Inflammatory macrophage treated with lipopolysaccharide for 1 hour (primary cell): ENCODE results near the gene MDC1.
A peak's percentile ranks its signal among the peaks of the same experiment; 100 is the strongest.
"Not testable (repeated sequence)": the region's sequence is repeated elsewhere in the genome, so short reads cannot be mapped to it uniquely, and the experiment has no call there.

Source experiments
- DNase-seq, 2 donors: peaks; one replicate each; pipeline ENCODE4 v3.0.0-alpha.2; 2020 to 2022

The MDC1 gene

GRCh38 chr6:30724906-30725667 lies 8.0 kb upstream of the MDC1 start:
- DNase-seq = peak in 1 of 2 donors; percentile 49

GRCh38 chr6:30723843-30724741 lies 7.0 kb upstream of the MDC1 start:
- not testable (repeated sequence) for DNase-seq

- not testable (repeated sequence) for DNase-seq
Observed at GRCh38 chr6:30723159-30723842, 6.2 kb upstream of the MDC1 start.

GRCh38 chr6:30722280-30723112 lies 5.4 kb upstream of the MDC1 start:
- peak; percentile 66 to 99 for DNase-seq

- DNase-seq = peak; percentile 82 to 90
Observed at GRCh38 chr6:30722025-30722279, 4.9 kb upstream of the MDC1 start.

GRCh38 chr6:30721198-30722024 lies 4.3 kb upstream of the MDC1 start:
- DNase-seq = peak; percentile 95 to 98

- peak; percentile 61 to 64 for DNase-seq
Observed at GRCh38 chr6:30720738-30721197, 3.7 kb upstream of the MDC1 start.

GRCh38 chr6:30719791-30720737 lies 3.0 kb upstream of the MDC1 start, which contains the start of gene TUBB:
Gene TUBB (plus strand): TSS chr6:30720352. CDS start chr6:30720507, 155 bp downstream.
- peak; percentile 97 to 99 for DNase-seq

- no peak for DNase-seq
Observed at GRCh38 chr6:30719356-30719755, 2.3 kb upstream of the MDC1 start.

GRCh38 chr6:30717845-30718720 lies 1.0 kb upstream of the MDC1 start:
- DNase-seq = not testable (repeated sequence)

GRCh38 chr6:30716879-30717128 lies 277 bp downstream of the MDC1 start:
- DNase-seq = no peak

- DNase-seq = no peak
Observed at GRCh38 chr6:30714263-30714662, 2.8 kb downstream of the MDC1 start.

GRCh38 chr6:30712441-30712945 lies 4.6 kb downstream of the MDC1 start:
- no peak for DNase-seq

GRCh38 chr6:30711758-30712380 lies 5.2 kb downstream of the MDC1 start:
- DNase-seq = no peak

- DNase-seq = no peak
Observed at GRCh38 chr6:30709101-30709868, 7.8 kb downstream of the MDC1 start.

- DNase-seq = no peak
Observed at GRCh38 chr6:30707281-30707850, 9.7 kb downstream of the MDC1 start.

- DNase-seq = no peak
Observed at GRCh38 chr6:30705620-30706019, 11.5 kb downstream of the MDC1 start.

GRCh38 chr6:30703821-30704220 lies 13.3 kb downstream of the MDC1 start:
- peak in 1 of 2 donors; percentile 34 for DNase-seq
